BE2C (cell line): ENCODE results near the gene GARS1.
A peak's percentile ranks its signal among the peaks of the same experiment; 100 is the strongest.

Experiments used
- DNase-seq: peaks from one replicate; pipeline ENCODE4 v3.0.0-alpha.2; 2020
- H3K27me3 ChIP-seq: fragments of 250-450 bp; sonication (Bioruptor Pico); 2 replicates; pipeline ENCODE4 v1.5.1; 2020; ENCODE audit warnings: mild to moderate bottlenecking
- H3K36me3 ChIP-seq: fragments of 250-450 bp; sonication (Bioruptor Pico); 2 replicates; pipeline ENCODE4 v1.5.1; 2020; ENCODE audit warnings: mild to moderate bottlenecking
- H3K4me1 ChIP-seq: fragments of 250-450 bp; sonication (Bioruptor Pico); 2 replicates; pipeline ENCODE4 v1.5.1; 2020
- H3K4me3 ChIP-seq: 2 replicates; pipeline ENCODE4 v1.5.1; 2011; ENCODE audit warnings: low read depth, low read length
- H3K9me3 ChIP-seq: fragments of 250-450 bp; sonication (Bioruptor Pico); 2 replicates; pipeline ENCODE4 v1.5.1; 2020
- CTCF ChIP-seq: IDR thresholded peaks from 2 replicates; pipeline ENCODE4 v1.5.1; 2012; ENCODE audit warnings: mild to moderate bottlenecking, low read depth, low read length

The GARS1 gene

GRCh38 chr7:30667172-30667571 lies 72.5 kb downstream of the GARS1 start:
- no peak for TF ChIP-seq CTCF
- Histone ChIP-seq H3K36me3 (no peaks in the 10 kb centered on the region), H3K9me3 (no peaks in the 10 kb centered on the region), H3K4me1 (peaks cover 2% of the 10 kb centered on the region; the same call in 1 of the 2 replicates), H3K4me3 (no peak overlapping the region), H3K27me3 (no peaks in the 10 kb centered on the region)
- no peak for DNase-seq

GRCh38 chr7:30668102-30668501 lies 73.4 kb downstream of the GARS1 start:
- no peaks in the 10 kb centered on the region for H3K36me3 ChIP-seq
- DNase-seq = no peak
- H3K4me3 ChIP-seq = no peak overlapping the region
- H3K9me3 ChIP-seq = no peaks in the 10 kb centered on the region
- TF ChIP-seq CTCF = no peak
- H3K4me1 ChIP-seq = peaks cover 2% of the 10 kb centered on the region; the same call in 1 of the 2 replicates
- H3K27me3 ChIP-seq = no peaks in the 10 kb centered on the region

GRCh38 chr7:30671793-30672465 lies 77.3 kb downstream of the GARS1 start:
- TF ChIP-seq CTCF = no peak
- peaks cover 5% of the 10 kb centered on the region; the same call in 1 of the 2 replicates for H3K4me1 ChIP-seq
- H3K27me3 ChIP-seq = no peaks in the 10 kb centered on the region
- H3K9me3 ChIP-seq = no peaks in the 10 kb centered on the region
- DNase-seq = no peak
- H3K36me3 ChIP-seq = no peaks in the 10 kb centered on the region
- no peak overlapping the region for H3K4me3 ChIP-seq

DNA sequence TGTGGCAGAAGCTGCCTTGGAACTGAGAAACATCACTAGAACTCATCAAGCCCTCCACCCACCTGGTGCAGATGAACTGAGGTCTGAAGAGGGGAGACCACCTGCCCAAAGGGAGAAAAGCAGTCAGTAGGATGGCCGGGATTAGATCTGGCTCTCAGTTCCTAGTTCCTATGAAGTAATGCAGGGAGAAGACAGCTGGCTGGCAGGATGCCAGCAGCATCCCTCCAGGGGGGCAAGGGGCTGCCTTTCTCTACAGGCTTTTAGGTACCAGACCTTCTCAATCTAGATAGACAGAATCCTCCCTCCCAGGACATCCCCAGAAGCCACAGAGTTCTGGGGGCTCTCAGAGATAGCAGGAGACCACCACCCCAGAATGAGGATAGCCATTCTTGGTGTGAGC lies 79.7 kb downstream of the GARS1 start:
- DNase-seq = peak; percentile 35

GRCh38 chr7:30674876-30675275 lies 80.2 kb downstream of the GARS1 start:
- DNase-seq = no peak
- peaks cover 2% of the 10 kb centered on the region; the same call in 1 of the 2 replicates for H3K4me1 ChIP-seq
- H3K9me3 ChIP-seq = no peaks in the 10 kb centered on the region
- H3K4me3 ChIP-seq = no peak overlapping the region
- no peaks in the 10 kb centered on the region for H3K27me3 ChIP-seq
- H3K36me3 ChIP-seq = no peaks in the 10 kb centered on the region
- TF ChIP-seq CTCF = no peak

More for the DNA sequence above, 79.7 kb downstream of the GARS1 start:
- Histone ChIP-seq H3K4me1 (peaks cover 2% of the 10 kb centered on the region; the same call in 1 of the 2 replicates), H3K4me3 (no peak overlapping the region), H3K36me3 (no peaks in the 10 kb centered on the region), H3K9me3 (no peaks in the 10 kb centered on the region), H3K27me3 (no peaks in the 10 kb centered on the region)
- TF ChIP-seq CTCF = no peak

GRCh38 chr7:30678805-30679204 lies 84.1 kb downstream of the GARS1 start:
- Histone ChIP-seq H3K4me1 (peaks cover 2% of the 10 kb centered on the region), H3K4me3 (no peak overlapping the region), H3K9me3 (no peaks in the 10 kb centered on the region), H3K36me3 (no peaks in the 10 kb centered on the region), H3K27me3 (peaks cover 16% of the 10 kb centered on the region; the same call in 1 of the 2 replicates)
- no peak for DNase-seq
- TF ChIP-seq CTCF = no peak
